Cortex of kidney (tissue), 1 donor: Measurements from ENCODE around the gene FAM83D.
"Not testable (repeated sequence)": the region's sequence is repeated elsewhere in the genome, so short reads cannot be mapped to it uniquely, and the experiment has no call there.

Source experiments
- DNase-seq: peaks from one replicate; lab custom pipeline; 2025; lab: John Stamatoyannopoulos, UW

Gene FAM83D

DNA sequence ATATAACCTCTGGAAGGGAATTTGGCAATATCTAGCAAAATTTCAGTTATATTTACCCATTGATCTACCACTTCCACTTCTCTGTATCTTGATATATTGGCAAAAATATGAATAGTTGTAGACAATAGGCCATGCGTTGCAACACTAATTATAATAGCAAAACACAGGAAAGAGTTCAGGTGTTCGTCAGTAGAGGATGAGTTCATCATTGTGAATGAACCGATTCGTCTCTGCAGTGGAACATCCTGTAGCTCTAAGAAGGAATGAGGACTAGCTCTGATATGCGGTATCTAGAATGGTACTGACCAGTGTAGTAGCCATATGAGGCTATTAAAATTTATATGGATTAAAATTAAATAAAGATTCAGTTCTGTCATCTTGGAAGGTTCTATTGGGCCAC, 8.3 kb downstream of the FAM83D start:
- DNase-seq, result no peak

- DNase-seq, result no peak
These were observed 9.1 kb downstream of the FAM83D start for GRCh38 chr20:38935285-38935684.

GRCh38 chr20:38935967-38936407, 9.8 kb downstream of the FAM83D start:
- DNase-seq, result no peak

- no peak for DNase-seq
These were observed 10.8 kb downstream of the FAM83D start for GRCh38 chr20:38937000-38937399.

GRCh38 chr20:38937978-38938473, 11.8 kb downstream of the FAM83D start:
- no peak for DNase-seq

GRCh38 chr20:38939686-38940085, 13.5 kb downstream of the FAM83D start:
- DNase-seq, result no peak

DNA sequence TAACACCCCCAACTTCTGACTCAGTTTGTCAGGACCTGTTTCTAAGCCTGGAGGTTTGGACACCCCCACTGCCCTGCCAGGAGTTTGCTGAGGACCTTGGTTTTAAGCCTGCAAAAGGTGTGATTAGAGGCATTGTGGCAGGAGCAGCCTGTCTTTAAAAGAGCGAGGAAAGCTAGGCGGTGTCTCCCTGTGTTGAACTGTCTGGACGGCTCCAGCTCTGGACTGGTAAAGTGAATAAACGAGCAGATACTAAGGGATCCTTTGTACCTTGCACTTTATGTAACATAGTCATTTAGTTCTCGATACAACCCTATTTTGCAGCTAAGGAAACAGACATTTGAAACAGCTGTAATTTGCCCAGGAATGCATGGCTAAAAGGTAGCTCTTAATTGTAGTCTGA, 14.4 kb downstream of the FAM83D start:
- DNase-seq, result no peak

DNA sequence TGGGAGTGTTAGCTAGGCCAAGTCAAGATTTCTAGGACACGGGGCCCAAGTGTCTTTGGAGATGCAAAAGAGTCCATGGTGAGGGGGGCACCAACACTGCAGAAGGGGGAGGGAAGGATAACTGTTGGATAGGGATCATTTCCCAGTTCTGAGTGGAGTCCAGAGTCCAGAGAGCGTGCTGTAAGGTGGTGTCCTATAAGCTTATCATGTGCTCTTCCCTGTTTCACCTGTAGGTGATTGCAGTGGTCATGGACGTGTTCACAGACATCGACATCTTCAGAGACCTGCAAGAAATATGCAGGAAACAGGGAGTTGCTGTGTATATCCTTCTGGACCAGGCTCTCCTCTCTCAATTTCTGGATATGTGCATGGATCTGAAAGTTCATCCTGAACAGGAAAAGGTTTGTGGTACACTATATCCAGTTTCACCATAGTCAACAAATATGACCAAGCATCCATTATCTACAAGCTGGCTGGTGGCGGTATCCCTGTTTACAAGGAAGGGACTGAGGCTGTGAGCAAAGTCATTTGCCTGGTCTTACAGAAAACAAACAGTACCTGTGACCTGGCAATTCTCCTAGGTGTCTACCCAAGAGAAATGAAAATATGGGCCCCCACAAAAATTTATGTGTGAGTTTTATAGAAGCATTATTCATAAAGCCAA, 15.6 kb downstream of the FAM83D start:
- DNase-seq, result no peak

- DNase-seq, result no peak
These were observed 18.8 kb downstream of the FAM83D start for GRCh38 chr20:38945012-38945411.

GRCh38 chr20:38946836-38947235, 20.6 kb downstream of the FAM83D start:
- DNase-seq, result no peak

- DNase-seq, result no peak
These were observed 21.7 kb downstream of the FAM83D start for GRCh38 chr20:38947931-38948362.

- no peak for DNase-seq
These were observed 24.0 kb downstream of the FAM83D start for GRCh38 chr20:38950254-38950653.

- no peak for DNase-seq
These were observed 25.4 kb downstream of the FAM83D start for GRCh38 chr20:38951611-38952010.

DNA sequence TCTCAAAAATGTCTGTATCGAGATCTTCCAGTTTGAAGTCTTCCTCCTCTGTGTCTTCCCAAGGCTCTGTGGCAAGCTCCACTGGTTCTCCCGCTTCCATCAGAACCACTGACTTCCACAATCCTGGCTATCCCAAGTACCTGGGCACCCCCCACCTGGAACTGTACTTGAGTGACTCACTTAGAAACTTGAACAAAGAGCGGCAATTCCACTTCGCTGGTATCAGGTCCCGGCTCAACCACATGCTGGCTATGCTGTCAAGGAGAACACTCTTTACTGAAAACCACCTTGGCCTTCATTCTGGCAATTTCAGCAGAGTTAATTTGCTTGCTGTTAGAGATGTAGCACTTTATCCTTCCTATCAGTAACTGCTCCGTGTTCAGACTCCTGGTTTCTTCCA, 25.9 kb downstream of the FAM83D start:
- no peak for DNase-seq

- no peak for DNase-seq
These were observed 27.6 kb downstream of the FAM83D start for GRCh38 chr20:38953630-38954340.

DNA sequence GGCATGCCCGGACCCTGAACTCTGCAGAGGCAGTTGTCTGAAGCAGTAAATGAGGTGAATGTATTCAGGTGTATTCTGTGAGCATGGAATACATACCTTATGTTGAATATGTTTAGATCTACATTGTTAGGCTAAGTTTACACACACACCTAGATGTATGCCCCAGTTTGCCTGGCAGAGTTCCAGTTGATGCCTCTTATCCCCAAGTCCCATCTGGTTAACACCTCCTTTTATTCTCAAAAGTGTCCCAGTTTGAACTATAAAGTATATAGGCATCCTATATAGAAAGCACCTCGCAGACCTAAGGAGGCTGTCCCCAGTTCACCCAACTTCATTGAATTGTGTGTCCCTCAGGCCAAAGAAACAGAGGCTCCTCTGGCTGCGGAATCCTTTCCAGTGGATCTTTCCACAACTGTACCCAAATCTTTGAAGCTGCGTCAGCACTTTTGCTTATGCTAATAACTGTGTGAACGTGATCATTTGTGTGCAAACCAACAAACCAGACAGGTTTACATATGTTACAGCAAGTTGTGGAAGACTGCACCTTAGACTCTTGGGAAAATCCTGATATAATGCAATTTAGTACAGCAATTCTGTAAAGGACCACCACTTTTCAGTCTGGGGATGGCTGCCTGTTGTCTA, 31.1 kb downstream of the FAM83D start:
- DNase-seq, result no peak

- DNase-seq, result no peak
These were observed 31.8 kb downstream of the FAM83D start for GRCh38 chr20:38957915-38958485.

GRCh38 chr20:38960187-38960687, 34.0 kb downstream of the FAM83D start:
- DNase-seq, result not testable (repeated sequence)

DNA sequence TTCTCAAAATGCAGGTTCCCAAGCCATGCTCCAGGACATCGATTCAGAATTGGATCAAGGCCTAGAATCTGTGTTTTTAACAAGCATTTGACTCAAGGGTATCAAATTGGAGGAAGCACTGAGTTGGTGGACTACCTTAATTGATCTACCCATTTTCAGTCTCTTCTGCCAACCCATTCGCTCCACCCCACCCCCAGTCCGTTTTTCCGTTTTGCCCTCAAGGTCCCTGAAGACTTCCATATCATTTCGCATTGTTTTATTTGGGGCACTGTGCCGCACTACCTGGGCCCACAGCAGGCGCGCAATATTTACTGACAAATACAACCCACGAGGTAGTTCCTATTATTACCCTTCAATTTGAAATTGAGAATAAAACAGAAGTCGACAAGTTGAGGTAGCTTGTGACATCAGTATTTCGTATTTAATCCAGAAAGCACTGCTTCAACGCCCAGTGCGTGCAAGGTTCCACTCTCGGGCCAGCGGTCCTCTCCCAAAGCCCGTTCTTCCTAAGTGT, 35.4 kb downstream of the FAM83D start:
- no peak for DNase-seq

DNA sequence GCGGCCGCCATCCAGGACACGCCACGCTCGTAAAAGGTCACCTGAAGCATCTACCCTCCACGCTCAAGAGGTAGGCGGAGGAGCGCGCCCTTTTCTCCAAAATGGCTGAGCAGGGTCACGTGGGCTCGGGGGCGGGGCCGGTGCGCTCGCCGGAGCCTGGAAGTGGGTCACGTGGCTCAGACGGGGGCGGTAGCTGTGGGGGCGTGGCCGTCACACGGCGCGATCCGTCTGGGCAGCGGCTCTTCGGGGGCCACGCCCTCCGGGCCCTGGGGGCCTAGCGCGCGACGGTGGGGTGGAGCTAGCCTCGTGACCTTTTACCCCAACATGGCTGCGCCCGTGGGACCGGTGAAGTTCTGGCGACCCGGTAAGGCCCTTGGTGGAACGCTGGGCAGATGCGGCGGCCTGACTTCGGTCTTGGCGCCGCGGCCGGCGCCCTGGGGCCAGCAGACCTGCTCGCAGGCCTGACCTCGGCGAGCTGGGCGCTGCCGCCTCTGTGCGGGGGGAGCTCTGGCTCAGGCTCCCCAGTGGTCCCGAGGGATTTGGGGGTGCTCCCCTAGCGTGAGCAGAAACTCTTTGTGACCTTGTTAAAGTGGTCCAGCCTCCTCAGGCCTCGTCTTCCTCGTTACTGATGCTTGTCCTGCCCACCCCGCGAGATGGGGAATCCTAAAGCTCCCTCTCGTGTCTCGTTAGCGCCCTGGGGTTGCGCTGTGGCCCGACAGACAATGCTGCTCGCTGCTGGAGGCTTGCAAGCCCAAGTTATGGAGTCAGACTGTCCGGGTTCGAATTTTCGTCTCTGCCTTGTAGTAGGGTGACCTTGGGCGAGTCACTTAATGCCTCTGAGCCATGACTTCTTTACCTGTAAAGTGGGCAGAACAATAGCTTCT, 36.1 kb downstream of the FAM83D start, which contains the start of gene DHX35:
DHX35 (plus strand) TSS at position 301 of the 884 bp plus-strand sequence; CDS start at position 325, 24 bp downstream.
- peak; percentile 68 for DNase-seq

GRCh38 chr20:38962928-38963401, 36.7 kb downstream of the FAM83D start:
- no peak for DNase-seq
